Measurements from ENCODE around the gene HEY2.

Gene HEY2

DNA sequence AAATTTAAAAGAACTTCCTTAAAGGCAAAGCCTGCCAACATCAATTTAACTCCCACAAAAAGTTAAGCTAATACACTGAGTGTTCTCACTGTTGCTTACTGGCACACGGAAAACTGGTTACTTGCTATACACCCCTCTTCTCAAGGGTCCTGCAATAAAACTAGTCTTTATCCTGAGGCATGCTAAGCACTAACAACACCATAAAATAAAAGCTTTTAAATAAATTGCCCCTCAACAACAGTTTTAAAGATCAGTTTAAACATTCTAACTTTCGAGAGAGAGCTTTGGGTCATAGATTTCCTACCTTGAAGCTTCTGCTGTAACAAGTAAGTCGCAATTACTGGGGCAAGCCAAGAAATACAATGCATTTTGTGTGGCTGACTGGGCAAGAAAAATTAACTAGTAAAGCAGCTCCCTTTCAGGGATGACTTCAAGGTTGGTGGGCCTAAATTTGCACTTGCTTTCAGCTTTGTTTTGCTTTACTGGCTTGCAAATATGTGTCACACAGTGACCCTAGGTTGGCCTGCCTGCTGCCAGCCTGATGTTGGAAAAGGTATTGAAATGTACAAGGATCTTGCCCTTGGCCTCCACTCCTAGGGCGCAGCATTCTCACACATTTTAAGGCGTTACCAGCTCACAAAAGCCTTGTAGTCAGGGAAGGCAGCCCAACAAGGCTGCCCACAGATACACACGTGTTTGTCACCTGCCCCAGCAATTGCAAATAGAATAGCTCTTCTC lies 4.0 kb upstream of the HEY2 start:
- DNase-seq: no peak

DNA sequence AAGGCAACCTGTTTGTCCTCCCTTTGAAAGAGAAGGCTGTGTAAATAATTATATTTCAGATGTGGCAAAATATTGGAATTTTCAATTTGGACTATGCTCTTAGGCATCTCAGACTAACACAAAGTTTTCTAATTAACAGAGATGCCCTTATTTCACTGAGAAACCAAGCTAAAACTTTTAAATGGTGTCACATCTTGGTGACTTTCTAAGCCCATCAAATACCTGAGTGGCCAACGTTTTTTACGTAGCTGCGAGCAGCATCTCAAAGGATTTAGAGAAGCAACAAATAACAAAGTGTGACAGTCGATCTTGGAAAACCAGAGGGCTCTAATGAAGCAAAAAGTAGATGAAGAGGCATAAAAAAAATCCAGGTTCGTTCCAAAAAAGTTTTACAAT lies 3.4 kb upstream of the HEY2 start:
- no peak for DNase-seq

DNA sequence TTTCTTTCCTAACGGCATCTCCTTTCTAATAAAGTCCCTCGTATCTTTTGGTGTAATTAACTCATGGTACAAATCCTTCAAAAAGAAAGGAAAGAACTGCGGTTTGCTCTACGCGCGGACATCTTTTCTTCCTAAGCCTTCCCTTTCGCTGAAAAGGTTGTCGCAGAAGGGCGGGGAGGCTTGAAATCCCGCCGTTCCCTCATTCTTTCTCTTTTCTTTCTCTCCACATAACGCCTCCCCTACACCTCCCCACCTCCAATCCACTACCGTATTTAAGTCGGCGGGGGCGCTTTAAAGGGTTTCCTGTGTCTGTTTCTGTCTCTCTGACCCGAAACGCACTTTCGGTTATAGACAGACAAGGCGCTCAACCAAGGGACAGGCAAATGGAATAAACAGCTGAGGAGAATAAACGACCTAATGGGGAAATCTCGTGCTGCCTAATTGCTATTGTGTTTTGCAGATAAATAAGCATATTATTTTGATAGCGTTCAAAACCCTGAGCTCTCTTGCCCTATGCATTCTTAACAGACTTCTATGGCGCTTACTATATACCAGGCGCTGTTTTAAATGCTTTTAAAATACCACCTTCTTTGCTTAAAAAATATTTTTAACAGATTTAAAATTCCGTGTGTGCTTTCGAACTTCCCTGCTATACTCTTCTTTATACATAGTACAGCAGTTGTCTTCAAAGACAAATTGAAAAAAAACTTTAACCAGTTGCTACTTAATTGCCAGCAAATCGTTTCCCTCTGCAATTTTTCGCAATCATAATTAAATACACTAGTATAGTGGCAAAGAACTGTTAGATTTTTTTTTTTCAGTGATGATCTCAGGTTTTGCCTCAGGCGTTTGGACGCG lies 2.5 kb upstream of the HEY2 start:
- DNase-seq: no peak

DNA sequence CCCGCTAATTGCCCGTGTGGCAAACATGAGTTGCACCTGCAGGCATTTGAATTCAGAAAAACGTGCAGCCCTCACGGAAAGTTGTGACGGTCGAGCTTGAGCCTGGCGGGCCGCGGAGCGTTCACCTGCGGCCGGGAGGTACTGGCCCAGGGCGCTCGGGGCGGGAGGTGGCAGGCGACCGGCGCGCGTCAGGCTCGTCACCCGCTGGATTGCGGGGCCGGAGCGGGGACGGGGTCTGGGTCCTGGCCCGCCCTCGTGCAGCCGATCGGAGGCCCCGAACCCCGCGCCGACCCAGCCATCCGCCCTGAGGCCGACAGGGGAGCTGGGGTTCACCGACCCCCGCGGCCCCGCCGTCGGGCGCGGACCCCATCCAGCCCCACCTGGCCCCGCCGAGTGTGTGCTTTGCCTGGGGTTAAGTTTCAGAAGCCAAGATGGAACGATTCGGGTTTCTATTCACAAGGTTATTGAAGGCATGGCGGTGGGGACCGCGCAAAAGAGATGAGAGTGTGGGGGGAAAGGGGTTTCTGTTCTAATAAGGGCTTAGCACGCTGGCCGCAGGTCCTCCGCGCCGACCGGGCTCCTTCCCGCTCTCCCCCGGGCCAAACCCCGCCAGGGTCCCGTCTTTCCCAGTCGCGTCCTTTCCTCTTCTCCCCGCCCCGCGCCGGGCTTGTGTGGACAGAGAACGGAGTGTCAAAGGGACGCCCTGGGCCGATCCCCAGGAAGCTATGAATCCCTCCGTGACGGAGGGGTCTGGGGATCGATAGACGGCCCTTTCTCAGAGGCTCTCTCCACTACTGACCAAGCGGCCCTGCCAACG lies 1.6 kb upstream of the HEY2 start:
- no peak for DNase-seq

DNA sequence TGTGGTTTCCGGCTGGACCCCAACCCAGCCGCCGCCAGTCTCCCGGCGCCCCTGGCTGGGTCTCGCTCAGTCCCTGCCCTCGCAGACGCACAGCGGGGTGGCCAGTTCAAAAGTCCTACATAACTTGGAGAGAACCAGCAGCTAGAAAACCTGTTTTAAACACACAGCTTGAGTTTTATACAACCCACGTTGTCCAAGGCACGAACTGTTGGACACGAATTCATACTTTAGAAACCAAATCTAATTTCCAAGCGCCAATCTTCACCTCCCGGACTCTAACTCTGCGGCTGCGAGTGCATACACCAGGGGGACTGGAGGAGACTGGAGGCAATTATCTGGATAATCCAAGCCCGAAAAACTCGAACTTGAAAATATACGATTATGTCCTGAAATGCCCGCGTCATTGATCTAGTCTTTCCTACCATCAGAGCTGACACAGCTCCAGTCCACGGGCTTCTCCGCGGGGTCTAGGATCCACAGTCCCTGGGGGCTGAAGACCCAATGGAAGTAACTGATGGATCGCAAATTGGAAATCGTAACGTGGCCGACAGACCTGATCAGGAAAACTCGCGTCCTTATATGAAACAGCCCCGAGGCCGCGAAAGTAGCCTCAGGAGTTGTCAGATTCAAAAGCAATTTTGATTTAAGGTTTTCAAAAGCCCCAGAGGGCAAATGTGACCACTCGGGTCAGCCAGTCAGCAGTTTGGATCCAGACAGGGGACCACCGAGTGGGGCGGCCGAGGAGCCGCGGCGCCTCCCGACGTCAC lies 843 bp upstream of the HEY2 start:
- DNase-seq: no peak

DNA sequence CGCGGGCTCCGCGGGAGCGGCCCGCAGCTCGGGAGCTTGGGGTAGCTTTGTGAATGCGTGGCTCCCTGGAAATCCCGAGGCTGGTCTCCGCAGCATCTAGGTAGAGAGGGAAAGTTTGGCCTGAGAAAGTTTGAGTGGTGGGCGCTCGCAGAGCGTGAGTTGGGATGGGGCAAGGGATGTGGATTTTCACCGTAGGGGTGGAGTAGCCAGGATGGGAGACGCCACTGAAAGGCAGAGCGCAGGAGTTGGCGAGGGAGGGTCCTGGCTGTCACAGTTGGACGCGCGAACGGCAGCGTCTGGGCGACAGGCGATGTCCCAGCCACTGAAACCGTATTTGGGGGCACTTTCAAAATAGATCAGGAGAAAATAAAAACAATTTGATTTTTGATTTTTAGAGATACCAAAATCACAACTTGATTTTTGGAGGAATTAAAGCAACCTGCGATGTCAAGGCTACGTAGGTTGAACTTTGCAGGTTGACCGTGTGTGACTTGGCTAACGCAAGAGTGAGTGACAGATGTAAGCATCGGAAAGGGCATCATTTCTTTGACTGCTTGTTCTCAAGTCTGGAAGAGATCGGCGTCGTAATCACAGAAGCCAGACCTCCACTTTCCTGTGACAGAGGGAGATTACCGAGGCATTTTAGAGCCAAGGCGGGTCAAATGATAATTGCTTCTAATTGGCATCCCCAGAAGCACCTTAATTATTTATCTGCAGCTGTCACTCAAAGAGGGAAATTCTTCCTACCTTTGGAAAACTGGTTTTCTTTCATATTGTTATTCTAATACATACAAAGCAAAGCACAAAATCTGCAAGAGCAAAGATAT lies 646 bp downstream of the HEY2 start:
- no peak for DNase-seq

DNA sequence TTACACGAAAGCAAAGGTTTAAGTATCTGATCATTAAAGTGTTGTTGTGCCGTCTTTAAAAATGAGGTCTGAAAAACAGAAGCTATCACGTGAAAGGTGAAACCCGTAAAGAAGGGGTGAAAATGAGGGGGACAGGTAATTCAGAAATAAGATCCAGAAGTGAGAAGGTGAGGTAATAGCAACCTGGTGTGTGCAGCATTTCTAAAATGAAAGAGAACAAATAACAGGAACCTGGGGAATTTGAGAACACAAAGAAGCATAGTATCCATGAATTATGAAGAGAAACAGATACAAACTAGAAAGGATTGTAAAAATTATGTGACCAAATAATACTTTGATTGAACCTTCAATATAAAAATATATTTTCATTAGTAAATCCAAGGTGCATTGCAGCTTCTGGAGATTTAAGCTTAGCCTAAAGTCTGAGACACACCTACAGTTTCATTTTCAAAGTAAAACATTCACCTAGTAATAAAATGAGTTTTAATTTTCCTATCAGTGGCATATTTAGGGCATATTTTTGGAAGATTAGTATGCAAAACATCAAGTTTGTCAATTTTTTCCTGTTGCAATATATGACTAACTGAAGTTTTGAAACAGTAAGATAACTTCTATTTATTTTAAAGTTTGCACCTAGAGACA lies 1.4 kb downstream of the HEY2 start:
- no peak for DNase-seq

DNA sequence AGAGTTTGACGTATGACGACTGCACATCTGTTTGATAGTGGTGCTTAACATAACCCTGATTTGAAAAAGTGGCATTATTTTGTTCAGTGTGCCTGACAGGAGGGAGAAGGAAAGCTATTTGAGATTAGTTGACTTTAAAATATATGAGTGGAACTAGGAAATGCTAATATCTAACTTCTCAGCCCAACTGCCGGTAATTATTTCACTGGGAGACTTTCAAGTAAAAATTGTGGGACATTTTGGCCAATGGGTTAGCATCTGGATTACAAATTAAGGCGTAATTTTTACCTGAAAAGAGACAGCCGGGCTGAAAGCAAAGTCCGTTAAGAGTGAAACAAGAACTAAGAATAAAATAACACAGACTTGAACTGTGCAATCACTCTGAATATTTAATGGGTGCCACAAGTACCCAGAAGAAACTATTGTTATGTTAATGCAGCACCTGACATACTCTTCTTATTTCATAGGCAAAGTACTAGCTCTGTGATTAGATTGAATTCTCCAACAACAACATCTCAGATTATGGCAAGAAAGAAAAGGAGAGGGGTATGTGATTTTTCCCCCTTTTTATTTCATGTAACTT lies 2.0 kb downstream of the HEY2 start:
- DNase-seq: no peak

DNA sequence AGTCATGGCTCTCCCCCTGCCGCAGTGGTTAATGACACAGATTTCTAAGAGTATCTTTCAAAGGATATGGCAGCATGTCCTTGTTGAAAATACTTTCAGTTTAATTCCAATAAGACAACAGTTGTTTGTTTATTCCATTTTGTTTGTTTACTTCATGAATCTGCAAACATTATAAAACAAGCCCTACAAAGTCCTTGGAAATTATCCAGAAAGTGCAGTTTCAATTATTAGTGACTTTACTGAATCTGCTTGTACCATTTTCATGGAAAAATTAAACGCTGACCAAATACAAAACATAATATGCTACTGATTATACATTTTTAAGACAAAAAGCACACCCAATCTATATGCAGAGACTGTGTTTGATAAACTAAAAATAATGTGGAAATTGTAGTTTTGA lies 3.3 kb downstream of the HEY2 start:
- DNase-seq: no peak

DNA sequence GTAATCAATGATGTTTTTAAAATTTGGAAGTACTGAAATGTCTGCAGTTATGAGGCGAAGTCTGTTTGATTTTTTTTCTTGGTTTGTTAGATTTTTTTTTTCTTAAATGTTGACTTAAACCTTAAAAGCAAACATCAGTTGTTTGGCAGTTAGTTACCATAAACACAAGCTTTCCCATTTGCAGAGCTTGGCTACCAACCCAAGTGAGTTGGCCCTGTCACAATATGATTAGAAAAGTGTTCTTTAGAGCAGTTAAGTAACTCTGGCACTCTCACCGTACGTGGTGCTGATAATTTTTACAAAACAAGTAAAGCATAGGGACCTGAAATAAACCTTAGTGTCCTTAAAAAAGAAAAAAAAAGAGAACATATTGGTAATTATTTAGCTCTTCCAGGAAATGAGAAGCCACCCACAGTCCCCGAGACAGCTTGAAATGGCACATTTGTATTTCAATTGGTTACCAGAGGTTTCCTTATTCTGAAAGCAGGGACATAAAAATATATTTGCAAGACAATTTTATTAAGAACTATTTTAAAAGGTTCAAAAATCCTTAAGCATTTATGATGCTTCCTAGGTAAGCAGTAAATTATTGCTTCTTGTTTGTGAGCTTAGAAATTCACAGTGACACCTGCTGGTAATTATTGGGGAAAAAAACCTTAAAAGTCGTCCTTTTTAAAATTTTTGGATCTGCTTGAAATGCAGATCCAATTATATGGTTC lies 3.9 kb downstream of the HEY2 start:
- peak; percentile 19 for DNase-seq

DNA sequence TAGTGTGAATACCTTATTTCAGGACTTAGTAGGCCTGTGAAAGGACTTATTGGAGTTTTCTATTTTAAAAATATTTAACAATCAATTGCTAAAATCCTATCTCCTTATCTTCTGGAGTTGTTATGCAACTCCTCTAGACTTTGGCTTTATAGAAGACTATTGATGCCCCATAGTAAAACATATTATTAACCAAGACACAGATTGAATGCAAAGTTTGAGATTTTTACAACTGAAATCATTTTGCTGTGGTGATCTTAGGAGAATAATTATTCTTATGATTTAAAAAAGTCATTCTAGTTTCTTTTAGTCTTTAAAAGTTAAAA lies 4.5 kb downstream of the HEY2 start:
- DNase-seq: no peak

DNA sequence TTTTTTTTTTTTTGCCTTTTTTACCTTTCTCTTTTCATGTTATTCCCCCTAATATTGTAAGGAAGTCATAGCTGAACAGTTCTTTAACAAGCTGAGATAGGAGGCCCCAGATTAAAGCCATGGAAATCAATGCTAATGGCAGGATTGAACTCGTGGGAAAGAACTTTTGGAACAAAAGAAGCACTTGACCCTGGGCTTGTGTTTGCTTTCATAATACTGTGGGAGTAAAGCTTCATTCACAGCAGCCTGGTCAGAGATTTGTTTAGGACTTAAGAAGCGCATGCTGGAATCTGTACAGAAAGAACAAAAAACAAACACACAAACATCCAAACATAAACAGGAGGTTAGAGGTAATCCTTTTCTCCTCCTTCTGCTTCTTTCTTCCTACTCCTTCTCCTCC lies 5.1 kb downstream of the HEY2 start:
- DNase-seq: no peak

DNA sequence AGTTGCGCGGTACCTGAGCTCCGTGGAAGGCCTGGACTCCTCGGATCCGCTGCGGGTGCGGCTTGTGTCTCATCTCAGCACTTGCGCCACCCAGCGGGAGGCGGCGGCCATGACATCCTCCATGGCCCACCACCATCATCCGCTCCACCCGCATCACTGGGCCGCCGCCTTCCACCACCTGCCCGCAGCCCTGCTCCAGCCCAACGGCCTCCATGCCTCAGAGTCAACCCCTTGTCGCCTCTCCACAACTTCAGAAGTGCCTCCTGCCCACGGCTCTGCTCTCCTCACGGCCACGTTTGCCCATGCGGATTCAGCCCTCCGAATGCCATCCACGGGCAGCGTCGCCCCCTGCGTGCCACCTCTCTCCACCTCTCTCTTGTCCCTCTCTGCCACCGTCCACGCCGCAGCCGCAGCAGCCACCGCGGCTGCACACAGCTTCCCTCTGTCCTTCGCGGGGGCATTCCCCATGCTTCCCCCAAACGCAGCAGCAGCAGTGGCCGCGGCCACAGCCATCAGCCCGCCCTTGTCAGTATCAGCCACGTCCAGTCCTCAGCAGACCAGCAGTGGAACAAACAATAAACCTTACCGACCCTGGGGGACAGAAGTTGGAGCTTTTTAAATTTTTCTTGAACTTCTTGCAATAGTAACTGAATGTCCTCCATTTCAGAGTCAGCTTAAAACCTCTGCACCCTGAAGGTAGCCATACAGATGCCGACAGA lies 9.9 kb downstream of the HEY2 start:
- DNase-seq: no peak

DNA sequence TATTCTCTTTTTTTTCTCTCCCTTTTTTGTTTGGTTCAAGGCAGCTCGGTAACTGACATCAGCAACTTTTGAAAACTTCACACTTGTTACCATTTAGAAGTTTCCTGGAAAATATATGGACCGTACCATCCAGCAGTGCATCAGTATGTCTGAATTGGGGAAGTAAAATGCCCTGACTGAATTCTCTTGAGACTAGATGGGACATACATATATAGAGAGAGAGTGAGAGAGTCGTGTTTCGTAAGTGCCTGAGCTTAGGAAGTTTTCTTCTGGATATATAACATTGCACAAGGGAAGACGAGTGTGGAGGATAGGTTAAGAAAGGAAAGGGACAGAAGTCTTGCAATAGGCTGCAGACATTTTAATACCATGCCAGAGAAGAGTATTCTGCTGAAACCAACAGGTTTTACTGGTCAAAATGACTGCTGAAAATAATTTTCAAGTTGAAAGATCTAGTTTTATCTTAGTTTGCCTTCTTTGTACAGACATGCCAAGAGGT lies 10.6 kb downstream of the HEY2 start:
- no peak for DNase-seq

DNA sequence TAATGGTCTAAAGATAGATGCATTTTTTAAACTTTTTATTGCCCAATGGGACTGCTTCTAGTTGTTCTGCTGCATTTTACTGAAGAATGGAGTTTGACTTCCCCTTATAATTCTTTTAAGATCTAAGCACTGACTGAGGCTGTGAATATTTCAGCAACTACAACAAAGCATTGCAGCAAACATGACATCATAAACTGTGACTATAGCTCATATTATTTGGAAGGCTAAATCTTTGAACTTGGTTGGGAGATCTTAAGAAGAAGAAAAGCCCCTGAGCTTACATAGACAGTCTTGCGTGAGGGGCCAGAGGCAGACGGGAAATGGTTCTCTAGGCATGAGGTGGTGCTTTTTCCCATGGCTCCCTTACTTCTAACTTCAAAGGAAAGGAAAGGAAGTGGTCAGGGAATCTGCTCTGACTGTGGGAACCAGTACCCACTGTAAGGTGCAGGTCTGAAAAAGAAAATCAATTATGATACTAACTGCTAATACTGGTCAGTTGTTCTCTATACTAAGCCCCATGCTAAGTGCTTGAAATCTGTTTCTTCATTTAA lies 14.8 kb downstream of the HEY2 start:
- DNase-seq: no peak

DNA sequence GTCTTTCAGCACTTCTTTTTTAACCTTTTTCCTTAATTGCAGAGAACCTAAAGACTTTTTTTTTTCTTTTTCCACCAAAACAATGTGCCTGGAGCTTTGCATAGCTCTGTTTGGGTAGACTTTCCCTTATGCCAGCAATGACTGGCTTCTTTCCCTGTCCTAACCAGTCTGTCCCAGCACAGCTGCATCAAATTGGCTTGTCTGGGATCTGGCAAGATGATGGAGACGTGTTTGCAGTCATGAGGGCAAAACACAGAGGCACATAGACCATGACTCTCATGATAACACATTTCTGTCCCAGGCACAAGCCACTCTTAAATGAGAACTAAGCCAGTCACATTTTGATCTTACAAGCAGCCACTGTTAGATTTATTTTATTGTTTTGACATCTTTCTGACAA lies 16.5 kb downstream of the HEY2 start:
- no peak for DNase-seq

DNA sequence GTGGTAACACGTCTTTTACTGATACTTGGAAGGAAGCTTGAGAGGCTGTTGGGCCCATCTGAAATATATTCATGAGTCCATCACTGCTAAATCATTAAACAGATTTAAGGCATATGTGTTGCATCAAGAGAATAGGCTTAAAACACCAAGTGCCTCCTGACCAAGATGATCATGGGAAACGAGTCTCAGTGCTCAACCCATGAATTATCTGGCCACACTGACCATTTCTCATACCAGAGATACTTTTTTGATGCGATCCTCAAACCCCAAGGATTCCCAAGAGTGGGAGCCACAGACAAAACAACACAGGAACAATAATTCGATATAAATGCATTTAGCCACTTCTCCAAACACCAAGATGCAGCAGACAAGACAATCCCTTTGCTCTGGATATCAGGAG lies 17.2 kb downstream of the HEY2 start:
- no peak for DNase-seq

DNA sequence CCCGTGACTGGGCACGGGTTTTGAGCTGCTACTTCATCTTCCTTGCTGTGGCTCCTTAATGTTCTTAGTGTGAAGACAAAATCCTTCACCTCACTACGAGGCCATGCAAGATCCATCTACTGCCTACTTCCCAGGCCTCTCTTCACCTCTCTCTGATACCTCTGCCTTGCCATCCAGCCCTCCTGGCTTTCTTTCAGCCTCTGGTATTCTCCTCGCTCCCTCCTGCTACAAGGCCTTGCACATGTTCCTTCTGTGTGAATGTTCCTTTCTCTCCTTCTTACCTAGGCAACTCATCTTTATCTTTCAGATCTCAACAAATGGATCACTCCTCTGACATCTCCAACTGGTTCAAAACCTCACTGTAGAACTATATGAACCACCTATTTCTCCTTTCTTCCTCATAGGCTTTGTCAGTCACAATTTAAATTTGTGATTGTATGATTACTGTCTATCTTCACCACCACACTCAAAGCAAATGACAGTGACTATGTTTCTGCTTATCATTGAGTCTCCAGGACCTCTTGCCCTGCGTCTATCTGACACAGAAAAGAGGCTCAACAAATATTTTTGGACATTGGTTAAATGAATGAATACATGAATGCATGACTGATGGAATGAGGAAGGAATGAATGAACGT lies 19.8 kb downstream of the HEY2 start:
- DNase-seq: no peak
